Stimulated activated CD8-positive, alpha-beta memory T cell treated with anti-CD3 and anti-CD28 coated beads, Interleukin-12 subunit alpha, Interleukin-12 subunit beta, amount 100 ng/mL, for 24 hours (primary cell): ENCODE data around the gene ACKR1.

Experiments
- DNase-seq: peaks from one replicate; pipeline ENCODE4 v3.0.0-alpha.2; 2020; ENCODE audit errors: extremely low read depth

The ACKR1 gene

GRCh38 chr1:159204161-159205141 is at the start of gene ACKR1:
Gene ACKR1, plus strand, starts transcription at chr1:159204875. Its CDS starts 85 bp downstream, at chr1:159204960.
- no peak for DNase-seq

- DNase-seq = peak; percentile 31
Observed at GRCh38 chr1:159161001-159161718, 43.5 kb upstream of the ACKR1 start.

DNA sequence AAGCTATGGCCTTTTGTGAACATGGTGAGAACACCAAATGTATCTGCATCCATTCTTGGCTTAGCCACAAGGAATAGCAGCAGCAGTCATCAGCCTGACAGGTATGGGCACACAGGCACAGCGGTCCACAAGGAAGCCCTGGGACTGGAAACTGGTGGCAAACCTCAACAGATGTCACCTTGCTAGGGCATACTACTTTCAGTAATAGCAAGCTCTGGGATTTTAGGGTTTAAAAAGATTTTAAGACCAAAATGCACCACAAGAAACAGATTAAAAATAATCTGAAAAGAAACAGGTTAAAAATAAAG is 43.0 kb upstream of the ACKR1 start:
- DNase-seq = no peak

GRCh38 chr1:159162516-159163265 is 42.0 kb upstream of the ACKR1 start:
- DNase-seq = no peak

DNA sequence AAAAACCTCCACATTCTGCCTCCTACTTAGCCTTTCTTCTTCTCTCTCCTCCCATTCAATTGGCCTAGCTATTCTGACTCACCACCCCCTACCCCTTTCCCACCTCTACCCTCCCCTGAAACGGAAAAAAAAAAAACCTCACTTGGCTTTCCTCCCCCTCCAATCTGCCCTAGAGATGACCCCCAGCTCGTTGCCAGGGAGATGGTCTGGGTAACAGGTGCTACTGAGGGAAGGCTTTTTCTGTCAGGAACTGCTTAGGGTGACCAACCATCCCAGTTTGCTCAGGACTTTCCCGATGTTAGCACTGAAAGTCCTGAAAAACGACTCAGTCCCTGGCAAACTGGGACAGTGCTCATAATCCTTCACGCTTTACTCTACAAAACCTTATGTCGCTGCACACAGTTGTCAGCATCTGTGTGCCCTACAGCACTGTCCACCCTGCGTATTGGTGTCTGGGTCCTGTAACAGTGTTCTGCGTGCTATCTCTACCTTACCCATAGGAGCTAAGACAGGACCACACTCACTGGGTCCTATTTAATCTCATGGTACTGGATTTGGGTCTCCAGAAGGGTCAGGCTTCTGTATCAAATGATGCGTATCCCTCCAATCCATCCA is 41.0 kb upstream of the ACKR1 start:
- DNase-seq = no peak

DNA sequence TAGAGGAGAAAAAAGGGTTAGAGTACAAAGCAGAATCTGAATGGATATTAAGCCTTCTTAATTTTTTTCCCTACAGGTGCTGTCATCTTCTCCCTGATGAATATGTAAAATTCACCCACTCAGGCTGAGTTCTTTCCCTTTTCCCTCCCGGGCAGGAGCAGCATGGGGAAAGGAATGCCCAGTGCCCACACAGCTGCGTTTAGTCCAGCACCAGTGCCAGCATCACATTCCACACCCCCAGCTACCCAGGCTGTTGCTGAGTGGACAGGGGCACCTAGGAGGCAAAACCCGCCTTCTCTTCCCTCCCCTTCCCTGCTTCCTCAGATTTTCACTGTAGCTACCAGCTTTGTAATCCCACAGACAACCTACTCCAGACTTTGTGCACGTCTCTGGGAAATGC is 36.6 kb upstream of the ACKR1 start:
- no peak for DNase-seq

GRCh38 chr1:159170639-159171038 is 34.0 kb upstream of the ACKR1 start:
- DNase-seq = no peak

DNA sequence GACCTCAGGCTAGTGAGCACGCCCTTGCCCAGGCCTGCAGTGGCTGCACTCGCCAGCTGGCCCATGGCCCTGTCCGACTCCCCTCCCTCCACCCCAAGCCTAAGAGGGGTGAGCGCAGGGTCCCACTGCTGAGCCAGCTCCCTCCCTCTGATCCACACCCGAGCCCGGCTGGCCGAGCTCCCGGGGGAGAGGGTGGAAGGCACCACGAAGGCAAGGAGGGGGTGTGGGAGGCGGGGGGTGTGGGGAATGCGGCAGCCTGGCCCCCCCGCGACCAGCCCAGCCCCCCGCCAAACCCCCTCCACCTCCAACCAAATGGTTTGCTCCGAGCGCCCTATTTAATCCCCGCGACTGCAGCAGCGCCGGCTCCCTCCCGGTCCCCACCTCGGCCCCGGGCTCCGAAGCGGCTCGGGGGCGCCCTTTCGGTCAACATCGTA is 33.4 kb upstream of the ACKR1 start, which contains the start of gene CADM3:
TSS of gene CADM3 (plus strand) at position 362 of the 434 bp plus-strand sequence. CDS start 151 bp downstream, outside the sequence.
- no peak for DNase-seq

DNA sequence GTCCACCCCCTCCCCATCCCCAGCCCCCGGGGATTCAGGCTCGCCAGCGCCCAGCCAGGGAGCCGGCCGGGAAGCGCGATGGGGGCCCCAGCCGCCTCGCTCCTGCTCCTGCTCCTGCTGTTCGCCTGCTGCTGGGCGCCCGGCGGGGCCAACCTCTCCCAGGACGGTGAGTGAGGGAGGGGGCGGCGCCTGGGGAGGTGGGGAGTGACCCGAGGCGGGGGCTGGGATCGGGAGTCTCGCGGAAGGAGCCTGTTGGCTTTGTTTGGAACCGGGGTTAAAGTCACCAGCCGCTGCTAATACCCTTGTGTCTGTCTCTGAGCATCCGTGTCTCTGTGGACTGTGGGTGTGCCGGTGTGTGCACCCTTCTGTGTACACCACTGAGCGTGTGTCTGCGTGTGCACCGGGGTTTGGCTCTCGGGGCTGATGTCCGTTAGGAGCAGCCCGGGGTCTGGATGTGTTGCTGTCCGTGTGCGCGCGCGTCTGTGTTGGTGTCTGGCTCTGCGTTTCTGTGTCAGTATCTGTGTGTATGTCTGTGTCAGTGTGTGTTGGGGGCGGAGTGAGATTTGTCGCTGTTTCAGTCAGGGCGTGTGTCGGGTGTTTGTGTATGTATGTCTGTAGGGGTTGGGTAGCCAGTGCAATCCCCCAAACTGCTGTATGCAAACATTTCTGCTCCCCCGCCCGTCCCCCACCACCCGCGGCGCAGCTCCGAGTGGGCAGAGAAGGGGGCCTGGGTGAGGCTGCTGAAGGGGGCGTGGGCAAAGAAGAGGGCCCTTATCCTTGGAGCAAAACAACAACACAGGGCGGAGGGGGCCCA is 32.8 kb upstream of the ACKR1 start:
- no peak for DNase-seq

DNA sequence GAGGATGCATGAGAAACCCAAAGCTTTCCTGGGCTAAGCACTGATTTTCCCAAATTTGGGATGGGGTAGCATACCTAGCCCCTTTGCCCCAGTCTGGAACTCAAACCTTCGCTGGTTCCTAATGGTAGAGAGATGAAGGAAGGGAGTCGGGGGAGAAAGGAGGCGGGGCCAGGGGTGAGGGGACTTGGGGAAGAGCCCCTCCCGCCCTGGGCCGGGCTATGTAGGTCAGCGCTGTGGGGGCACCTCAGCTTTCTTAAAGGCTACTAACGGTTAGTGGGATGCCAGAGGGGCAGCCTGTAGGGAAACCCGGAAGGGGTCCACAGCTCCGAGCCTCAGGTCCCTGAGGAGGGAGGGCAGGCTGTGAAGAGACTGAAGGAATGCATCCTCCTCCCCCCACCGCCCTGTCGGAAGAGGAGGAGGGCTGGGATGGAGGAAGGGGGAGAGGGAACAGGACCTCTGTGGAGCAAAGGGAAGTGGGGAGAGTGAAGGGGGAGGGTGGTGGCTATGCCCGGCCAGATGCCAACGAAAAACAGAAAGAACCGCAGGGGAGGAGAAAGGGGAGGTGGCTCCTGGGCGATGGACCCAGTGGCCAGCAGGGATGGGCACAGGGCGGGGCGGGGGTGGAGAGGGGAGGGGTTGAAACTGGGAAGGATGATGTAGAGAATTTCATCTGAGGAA is 31.9 kb upstream of the ACKR1 start:
- no peak for DNase-seq

DNA sequence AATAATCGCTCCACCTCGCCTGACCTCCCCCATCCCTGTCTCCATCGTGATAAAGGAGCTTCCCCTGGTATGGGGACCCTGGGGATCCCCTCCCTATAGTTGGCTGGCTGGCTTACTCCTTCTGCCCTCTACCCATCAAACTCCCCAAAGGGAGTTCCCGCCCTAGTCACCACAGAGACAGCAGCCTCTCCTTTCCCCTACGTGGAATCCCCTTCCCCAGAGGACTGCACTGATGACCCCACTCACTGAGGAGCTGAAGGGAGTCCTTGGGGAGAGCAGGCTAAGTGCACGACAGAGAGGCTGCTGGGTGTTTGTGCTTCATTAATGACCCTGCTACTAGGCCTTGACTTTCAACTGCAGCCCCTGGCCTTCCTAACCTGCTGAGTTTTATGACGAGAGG is 31.4 kb upstream of the ACKR1 start:
- no peak for DNase-seq

GRCh38 chr1:159175571-159175970 is 29.1 kb upstream of the ACKR1 start:
- no peak for DNase-seq

GRCh38 chr1:159177272-159177907 is 27.3 kb upstream of the ACKR1 start:
- no peak for DNase-seq

- no peak for DNase-seq
Observed at GRCh38 chr1:159179906-159180305, 24.8 kb upstream of the ACKR1 start.

- no peak for DNase-seq
Observed at GRCh38 chr1:159180516-159180915, 24.2 kb upstream of the ACKR1 start.

- DNase-seq = no peak
Observed at GRCh38 chr1:159181328-159182024, 23.2 kb upstream of the ACKR1 start.

DNA sequence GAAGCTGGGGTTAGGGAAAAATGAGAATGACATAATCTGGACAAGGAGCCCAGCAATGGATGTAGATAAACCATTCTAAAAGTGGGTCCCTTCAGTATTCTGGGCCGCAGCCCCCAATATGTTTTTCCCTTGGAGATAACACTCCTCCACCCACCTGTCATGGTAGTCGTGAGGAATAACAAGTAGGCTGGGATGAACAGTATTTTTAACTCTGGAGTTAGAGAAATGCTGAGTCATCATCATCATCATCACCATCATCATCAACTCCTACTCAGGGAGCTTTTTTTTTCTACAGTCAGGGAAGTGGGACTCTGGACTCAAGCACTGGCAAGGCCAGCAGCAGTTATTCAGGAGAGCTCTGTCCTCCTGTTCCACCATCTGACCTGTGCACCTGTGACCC is 20.5 kb upstream of the ACKR1 start:
- no peak for DNase-seq

DNA sequence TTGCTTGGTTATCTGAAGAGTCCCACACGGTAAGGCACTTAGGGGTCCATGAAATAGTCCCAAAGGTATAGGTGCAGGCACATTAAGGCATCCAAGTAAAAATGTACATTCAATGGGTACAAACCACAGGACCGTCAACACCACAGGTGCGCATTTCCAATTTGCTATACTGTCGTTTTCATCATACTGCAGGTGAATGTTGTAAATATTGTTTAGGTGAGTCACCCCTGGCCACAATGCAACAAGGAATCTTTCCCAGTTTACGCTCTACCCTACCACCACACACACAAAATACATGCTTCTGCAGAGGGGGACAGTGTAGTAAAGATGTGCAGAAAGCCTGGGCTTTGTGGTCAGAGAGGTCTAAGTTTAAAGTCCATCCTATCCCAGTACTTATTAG is 19.6 kb upstream of the ACKR1 start:
- DNase-seq = no peak

GRCh38 chr1:159187033-159187432 is 17.6 kb upstream of the ACKR1 start:
- DNase-seq = no peak
